GM12878 (cell line): ENCODE results near the gene SLC17A2. TPM values are rescaled to one million over a fixed set of nuclear protein-coding genes. Genes with fewer than 3 reads are reported as not detected.
"Not testable (repeated sequence)": the region's sequence is repeated elsewhere in the genome, so short reads cannot be mapped to it uniquely, and the experiment has no call there.

Experiments
- ATAC-seq: fragments of 200-7000 bp; cut with Tn5 transposase; 3 replicates; pipeline ENCODE4 v1.9.1; 2020; ENCODE audit warnings: mild to moderate bottlenecking, moderate library complexity
- BruUV-seq: library from RNA; stranded (reverse); fragments of 400-500 nt; replicated peaks from 2 replicates; lab custom pipeline; 2021; lab: Mats Ljungman, UMichigan
- CTCF ChIA-PET: fragments of 300-600 bp; sonication (Branson Sonifier 250); formaldehyde crosslinking; extraction: SDS; loops from one replicate; lab custom pipeline; 2021; ENCODE audit warnings: inconsistent platforms; lab: Yijun Ruan, JAX
- POLR2A ChIA-PET: fragments of 350-600 bp; formaldehyde crosslinking; extraction: SDS; loops from one replicate; lab custom pipeline; 2021; ENCODE audit warnings: inconsistent platforms; lab: Charles Lee
- RAD21 ChIA-PET: fragments of 300-600 bp; sonication (Branson Sonifier 250); formaldehyde crosslinking; loops from one replicate; lab custom pipeline; 2023; ENCODE audit warnings: antibody characterized with exemption; ENCODE audit not compliant: unreplicated experiment; lab: Charles Lee
- SMC1A ChIA-PET: fragments of 300-600 bp; sonication (Branson Sonifier 250); formaldehyde crosslinking; loops from one replicate; lab custom pipeline; 2023; ENCODE audit not compliant: unreplicated experiment, uncharacterized antibody; lab: Charles Lee
- DNase-seq: peaks from one replicate; pipeline ENCODE4 v3.0.0-alpha.2; 2011; ENCODE audit warnings: low read depth, low spot score
- FAIRE-seq: peaks from 3 replicates; lab custom pipeline; 2011; peaks lifted over from hg19 to GRCh38; lab: Jason Lieb, UNC
- H2AFZ ChIP-seq: 2 replicates; pipeline ENCODE4 v1.6.0; 2011; ENCODE audit warnings: low read depth, low read length, control low read depth; ENCODE audit not compliant: control insufficient read depth
- H3K27ac ChIP-seq: 2 replicates; pipeline ENCODE4 v1.5.1; 2011; ENCODE audit warnings: control low read depth; ENCODE audit not compliant: control insufficient read depth, insufficient read depth
- H3K27me3 ChIP-seq, 2 experiments: replicated peaks in 1 of 2; 2 replicates each; pipeline versions ENCODE4 v1.6.0 to v1.6.1; 2011; ENCODE audit warnings: low read length in 1 of 2; ENCODE audit not compliant: control insufficient read depth in 2 of 2, insufficient read depth in 2 of 2
- H3K36me3 ChIP-seq, 2 experiments: 2 replicates each; pipeline ENCODE4 v1.5.1; 2011; ENCODE audit warnings: low read length in 1 of 2; ENCODE audit not compliant: control insufficient read depth in 2 of 2, insufficient read depth in 2 of 2
- H3K4me1 ChIP-seq: 2 replicates; pipeline ENCODE4 v1.6.1; 2011; ENCODE audit warnings: mild to moderate bottlenecking, low read length, moderate library complexity, mixed read lengths; ENCODE audit not compliant: control insufficient read depth, insufficient read depth
- H3K4me2 ChIP-seq: 2 replicates; pipeline ENCODE4 v1.6.0; 2011; ENCODE audit warnings: control low read depth; ENCODE audit not compliant: control insufficient read depth, insufficient read depth
- H3K4me3 ChIP-seq: fragments of 200-600 bp; sonication (generic); 2 replicates; pipeline ENCODE4 v1.5.1; 2016
- H3K79me2 ChIP-seq: 2 replicates; pipeline ENCODE4 v1.6.0; 2011; ENCODE audit warnings: low read length; ENCODE audit not compliant: control insufficient read depth, insufficient read depth
- H3K9ac ChIP-seq: 2 replicates; pipeline ENCODE4 v1.8.0; 2011; ENCODE audit warnings: low read length, control low read depth, mixed read lengths; ENCODE audit not compliant: control insufficient read depth, insufficient read depth
- H3K9me3 ChIP-seq: replicated peaks from 3 replicates; pipeline ENCODE4 v1.5.1; 2011; ENCODE audit warnings: mild to moderate bottlenecking, low read length; ENCODE audit not compliant: control insufficient read depth, insufficient read depth
- H4K20me1 ChIP-seq: 2 replicates; pipeline ENCODE4 v1.6.0; 2011; ENCODE audit not compliant: control insufficient read depth, insufficient read depth
- BHLHE40 ChIP-seq, 2 experiments: fragments of 450-650 bp in 1 of 2; IDR thresholded peaks; 2 replicates each; pipeline ENCODE4 v1.6.1; 2011 to 2017; ENCODE audit warnings: low read depth in 2 of 2, borderline replicate concordance in 1 of 2, improper control_type of control experiment in 1 of 2, low read length in 1 of 2, mild to moderate bottlenecking in 1 of 2
- CHD4 ChIP-seq: fragments of 200-600 bp; sonication (generic); IDR thresholded peaks from 2 replicates; pipeline ENCODE4 v1.6.1; 2016; ENCODE audit warnings: mild to moderate bottlenecking
- HDAC2 ChIP-seq: fragments of 200-600 bp; sonication (generic); IDR thresholded peaks from 2 replicates; pipeline ENCODE4 v1.6.1; 2017
- MAX ChIP-seq: IDR thresholded peaks from 2 replicates; pipeline ENCODE4 v1.6.1; 2012; ENCODE audit warnings: low read depth, low read length, improper control_type of control experiment
- NR2C2 ChIP-seq: IDR thresholded peaks from 2 replicates; pipeline ENCODE4 v1.6.1; 2011; ENCODE audit warnings: borderline replicate concordance, low read depth; ENCODE audit not compliant: control insufficient read depth, insufficient read length
- NRF1 ChIP-seq: conservative IDR thresholded peaks from 2 replicates; pipeline ENCODE4 v1.6.1; 2011; ENCODE audit warnings: mild to moderate bottlenecking, low read depth, low read length, improper control_type of control experiment
- PAX5 ChIP-seq: IDR thresholded peaks from 2 replicates; pipeline ENCODE4 v1.6.1; 2011; ENCODE audit warnings: low read depth, low read length, borderline replicate concordance
- PML ChIP-seq: IDR thresholded peaks from 2 replicates; pipeline ENCODE4 v1.6.1; 2012; ENCODE audit warnings: low read length, inconsistent platforms
- RB1 ChIP-seq: fragments of 450-650 bp; formaldehyde crosslinking; IDR thresholded peaks from 2 replicates; pipeline ENCODE4 v1.6.1; 2017; ENCODE audit warnings: mild to moderate bottlenecking, borderline replicate concordance
- TARDBP ChIP-seq: IDR thresholded peaks from 2 replicates; pipeline ENCODE4 v1.6.1; 2016; ENCODE audit warnings: borderline replicate concordance
- ZBTB11 ChIP-seq: fragments of 450-650 bp; formaldehyde crosslinking; IDR thresholded peaks from 2 replicates; pipeline ENCODE4 v1.5.0; 2022; ENCODE audit warnings: mild to moderate bottlenecking, missing genetic modification characterization
- ZSCAN29 ChIP-seq: fragments of 450-650 bp; IDR thresholded peaks from 2 replicates; pipeline ENCODE4 v1.6.1; 2017; ENCODE audit warnings: mild to moderate bottlenecking, moderate library complexity
- WGBS: methylation state at CpG from one replicate; pipeline ENCODE4 v1.1.6; 2016; ENCODE audit warnings: low lambda C conversion rate; ENCODE audit not compliant: insufficient replicate concordance, insufficient coverage; ENCODE audit errors: missing lambda C conversion rate; 5-methylcytosine and 5-hydroxymethylcytosine counted together
- in situ Hi-C: fragments of 300-500 bp; cut with MboI; formaldehyde crosslinking; loops from 9 replicates; pipeline ENCODE4 v1.14.3; 2018; ENCODE audit warnings: mixed read lengths
- intact Hi-C: fragments of 100-400 bp; cut with micrococcal nuclease; formaldehyde crosslinking; loops from one replicate; pipeline ENCODE4 v1.14.2; 2022; ENCODE audit not compliant: unreplicated experiment
- polyA plus RNA-seq, 11 experiments: library from polyadenylated mRNA; depleted of rRNA in 4 of 11; unstranded in 6 of 11; stranded (reverse) in 5 of 11; fragments of >200 nt; fragmentation: Nextera tagmentation in 4 of 11; fragmentation: Illumina TruSeq in 1 of 11; extraction: Ambion mirVana in 4 of 11; extraction: Trizol in 1 of 11; gene quantifications; 1 replicate in 1 of 11; 2 replicates in 10 of 11; pipeline versions ENCODE4 v1.2.1 to v1.2.3, GENCODE V29; 2011 to 2016; ENCODE audit warnings: inconsistent platforms in 2 of 11, missing spikeins in 2 of 11, low read depth in 1 of 11
- total RNA-seq, 4 experiments: library from RNA; depleted of rRNA in 3 of 4; stranded (reverse); fragments of >200 nt in 3 of 4; fragmentation: Illumina TruSeq in 1 of 4; extraction: Trizol in 1 of 4; gene quantifications; 2 replicates each; pipeline versions ENCODE4 v1.2.1 to v1.2.3, GENCODE V29; 2013 to 2021

SLC17A2 gene
- total and polyA plus RNA-seq, 10 of the 15 experiments (the other 5 are each of a cell fraction or from before 2014, with no cell fraction given) = not detected

GRCh38 chr6:25931411-25931709 lies 869 bp upstream of the SLC17A2 start:
- TF ChIP-seq HDAC2 (no peak), BHLHE40 (IDR thresholded peaks at IDR 0.05; ENCODE audit: borderline replicate concordance in 1 of 2, low read depth in 2 of 2, low read length in 1 of 2) (no peak), PML (no peak), ZBTB11 (CRISPR knock-in tag) (no peak), NRF1 (no peak), PAX5 (no peak), MAX (no peak), CHD4 (no peak), NR2C2 (no peak), TARDBP (no peak), ZSCAN29 (no peak), RB1 (no peak)
- no peaks in the 10 kb centered on the region for H3K9me3 ChIP-seq
- no peaks in the 10 kb centered on the region for H3K4me1 ChIP-seq
- H3K79me2 ChIP-seq = no peaks in the 10 kb centered on the region
- WGBS = 0% methylated on average over 1 of the region's 1 CpG
- no TSS peak for BruUV-seq
- no peak overlapping the region for H3K4me2 ChIP-seq
- H3K36me3 ChIP-seq = no peaks in the 10 kb centered on the region
- no peak overlapping the region for H3K27ac ChIP-seq
- ChIA-PET RAD21 (interaction anchor here (1.4 kb wide), 1 partner anchor 213 kb away, joined by 3 read pairs; no protein-coding TSS in a partner anchor), POLR2A (no interaction called here), CTCF (interaction anchor here (0.7 kb wide), 1 partner anchor 422 kb away, joined by 3 read pairs; no protein-coding TSS in a partner anchor), SMC1A (interaction anchor here (1.5 kb wide), 1 partner anchor 31 kb away, joined by 4 read pairs; the partner anchor contains the start of gene TRIM38)
- H4K20me1 ChIP-seq = no peaks in the 10 kb centered on the region
- no peak overlapping the region for H3K4me3 ChIP-seq
- FAIRE-seq (no peak), DNase-seq (no peak), ATAC-seq (no peak)
- no peak overlapping the region for H2AFZ ChIP-seq
- H3K27me3 ChIP-seq = no peaks in the 10 kb centered on the region; a peak in 2 of 4 replicates
- intact Hi-C loops = no loop called here
- H3K9ac ChIP-seq = no peak overlapping the region
- in situ Hi-C loops = loop anchor here (25.0 kb wide), 1 partner anchor 669 kb away; no protein-coding TSS in a partner anchor

- intact Hi-C loops, SMC1A ChIA-PET: not testable (repeated sequence)
- WGBS = 67% methylated on average over 12 of the region's 12 CpGs
Measured at GRCh38 chr6:25929785-25930184, 706 bp downstream of the SLC17A2 start.

More at GRCh38 chr6:25929785-25930184, 706 bp downstream of the SLC17A2 start:
- in situ Hi-C loops = loop anchor here (25.0 kb wide), 1 partner anchor 667 kb away; no protein-coding TSS in a partner anchor
- H3K27me3 ChIP-seq, BruUV-seq, H4K20me1 ChIP-seq, H2AFZ ChIP-seq, H3K4me3 ChIP-seq, FAIRE-seq, H3K79me2 ChIP-seq, ATAC-seq, CTCF ChIA-PET, H3K4me1 ChIP-seq, H3K9ac ChIP-seq, H3K4me2 ChIP-seq, H3K9me3 ChIP-seq, H3K36me3 ChIP-seq, DNase-seq, RAD21 ChIA-PET, H3K27ac ChIP-seq: not testable (repeated sequence)
- POLR2A ChIA-PET = interaction anchor here (0.6 kb wide), 1 partner anchor 799 kb away, joined by 4 read pairs; no protein-coding TSS in a partner anchor
